K562 (cell line): ENCODE measurements around the gene SLC29A2.

Experiments
- CTCF ChIP-seq, 3 experiments: IDR thresholded peaks in 2 of 3; conservative IDR thresholded peaks in 1 of 3; 2 replicates each; pipeline ENCODE4 v1.5.1; 2011 to 2012; ENCODE audit warnings: low read length in 3 of 3, mild to moderate bottlenecking in 3 of 3, control low read depth in 2 of 3, improper control_type of control experiment in 1 of 3, inconsistent platforms in 1 of 3, low read depth in 1 of 3, mixed read lengths in 1 of 3, moderate library complexity in 1 of 3; ENCODE audit not compliant: insufficient read depth in 2 of 3
- EZH2 ChIP-seq: IDR thresholded peaks from 2 replicates; pipeline ENCODE4 v1.6.1; 2012; ENCODE audit warnings: low read depth, mild to moderate bottlenecking, inconsistent platforms, low read length, borderline replicate concordance
- MAFF ChIP-seq: IDR thresholded peaks from 2 replicates; pipeline ENCODE4 v1.6.1; 2012; ENCODE audit warnings: low read length, improper control_type of control experiment
- NCOA4 ChIP-seq: fragments of 450-650 bp; IDR thresholded peaks from 2 replicates; pipeline ENCODE4 v1.6.1; 2018; ENCODE audit warnings: mild to moderate bottlenecking; ENCODE audit not compliant: partially characterized antibody
- NRF1 ChIP-seq, 2 experiments: fragments of 450-650 bp; IDR thresholded peaks in 1 of 2; conservative IDR thresholded peaks in 1 of 2; 2 replicates each; pipeline ENCODE4 v1.6.1; 2014; ENCODE audit warnings: mild to moderate bottlenecking in 2 of 2
- POLR2A ChIP-seq: fragments of 450-650 bp; conservative IDR thresholded peaks from 2 replicates; pipeline ENCODE4 v1.6.1; 2016
- RBM17 ChIP-seq: fragments of 200-400 bp; formaldehyde crosslinking; IDR thresholded peaks from 2 replicates; pipeline ENCODE4 v1.6.1; 2017; ENCODE audit warnings: low read depth, mild to moderate bottlenecking, low read length, borderline replicate concordance
- SREBF2 ChIP-seq: sonication (generic); formaldehyde crosslinking; IDR thresholded peaks from 2 replicates; pipeline ENCODE4 v1.4.0; 2020; ENCODE audit warnings: mild to moderate bottlenecking, missing genetic modification reagents
- ZBTB17 ChIP-seq: fragments of 450-650 bp; formaldehyde crosslinking; IDR thresholded peaks from 2 replicates; pipeline ENCODE4 v1.4.0; 2020; ENCODE audit warnings: mild to moderate bottlenecking
- ZFP91 ChIP-seq: sonication (generic); formaldehyde crosslinking; IDR thresholded peaks from 2 replicates; pipeline ENCODE4 v1.8.0; 2022; ENCODE audit warnings: mild to moderate bottlenecking, missing genetic modification reagents

DNA sequence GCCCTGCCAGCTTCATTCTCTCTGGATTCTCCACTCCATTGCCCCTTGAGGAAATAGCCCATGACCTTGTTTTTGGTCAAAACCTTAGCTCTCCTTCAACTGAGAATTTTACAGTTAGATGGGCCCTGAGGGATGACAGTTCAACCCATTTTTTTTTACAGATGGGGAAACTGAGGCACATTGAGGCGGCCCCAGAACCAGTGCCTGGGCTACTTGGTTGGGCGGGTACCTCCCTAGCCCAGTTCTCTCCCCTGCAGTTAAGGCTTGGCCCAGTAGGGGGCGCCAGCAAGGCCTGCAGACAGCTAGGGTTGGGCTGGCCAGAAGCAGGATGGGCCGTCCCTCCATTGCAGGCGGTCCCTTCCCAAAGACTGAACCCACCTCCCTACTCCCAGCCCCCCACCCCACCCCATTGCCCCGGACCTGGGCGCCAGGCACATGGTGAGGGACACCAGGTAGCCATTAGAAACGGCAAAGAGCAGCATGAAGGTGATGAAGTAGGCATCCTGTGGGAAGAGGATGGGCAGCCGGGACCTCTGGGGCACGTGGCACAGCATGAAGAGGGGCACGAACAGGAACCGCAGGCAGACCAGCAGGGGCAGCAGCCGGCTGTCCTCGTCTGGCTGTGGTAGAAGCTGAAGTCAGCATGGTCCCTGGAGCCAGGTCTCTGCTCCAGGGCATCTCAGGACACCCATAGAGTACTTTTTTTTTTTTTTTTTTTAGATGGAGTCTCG lies 7.6 kb downstream of the SLC29A2 start:
- TF ChIP-seq NRF1 (conservative IDR thresholded peaks at IDR 0.05 in 1 of 2, IDR thresholded peaks at IDR 0.05 in 1 of 2) (no peak), MAFF (no peak), CTCF (IDR thresholded peaks at IDR 0.05 in 2 of 3, conservative IDR thresholded peaks at IDR 0.05 in 1 of 3; ENCODE audit: insufficient read depth in 2 of 3, low read depth in 1 of 3, low read length in 3 of 3) (peak; percentile 83 to 85 (median 85)), NCOA4 (no peak), ZBTB17 (CRISPR knock-in tag) (no peak), RBM17 (no peak), ZFP91 (no peak), EZH2 (no peak), SREBF2 (CRISPR knock-in tag) (no peak), POLR2A (peak; percentile 47; the same call in 1 of the 2 replicates)
